HG03064 (cell line): ENCODE results near the gene TBC1D32.
"Not testable (repeated sequence)": the region's sequence is repeated elsewhere in the genome, so short reads cannot be mapped to it uniquely, and the experiment has no call there.

Experiments
- ATAC-seq: cut with Tn5 transposase; IDR thresholded peaks from one replicate; pipeline ENCODE4 v1.9.1; 2021; ENCODE audit warnings: low read depth; ENCODE audit not compliant: unreplicated experiment

TBC1D32 gene

GRCh38 chr6:121334299-121335086, at the start of gene TBC1D32:
Gene TBC1D32 (minus strand): TSS chr6:121334480. CDS start chr6:121334430, 50 bp downstream.
- peak; percentile 96 for ATAC-seq

- no peak for ATAC-seq
Observed at GRCh38 chr6:121383478-121383877, 49.2 kb upstream of the TBC1D32 start.

GRCh38 chr6:121382467-121383121, 48.3 kb upstream of the TBC1D32 start:
- no peak for ATAC-seq

GRCh38 chr6:121376411-121376810, 42.1 kb upstream of the TBC1D32 start:
- no peak for ATAC-seq

- ATAC-seq, result not testable (repeated sequence)
Observed at GRCh38 chr6:121374219-121374618, 39.9 kb upstream of the TBC1D32 start.

- ATAC-seq, result no peak
Observed at GRCh38 chr6:121365536-121366521, 31.5 kb upstream of the TBC1D32 start.

- ATAC-seq, result no peak
Observed at GRCh38 chr6:121356575-121356974, 22.3 kb upstream of the TBC1D32 start.

GRCh38 chr6:121354764-121355163, 20.5 kb upstream of the TBC1D32 start:
- no peak for ATAC-seq

- no peak for ATAC-seq
Observed at GRCh38 chr6:121352941-121353340, 18.7 kb upstream of the TBC1D32 start.

GRCh38 chr6:121351916-121352315, 17.6 kb upstream of the TBC1D32 start:
- no peak for ATAC-seq

- ATAC-seq, result no peak
Observed at GRCh38 chr6:121349596-121349995, 15.3 kb upstream of the TBC1D32 start.

GRCh38 chr6:121347484-121347883, 13.2 kb upstream of the TBC1D32 start:
- ATAC-seq, result no peak

- ATAC-seq, result no peak
Observed at GRCh38 chr6:121344539-121344938, 10.3 kb upstream of the TBC1D32 start.

GRCh38 chr6:121339639-121340226, 5.5 kb upstream of the TBC1D32 start:
- ATAC-seq, result no peak

GRCh38 chr6:121338956-121339355, 4.7 kb upstream of the TBC1D32 start:
- no peak for ATAC-seq

GRCh38 chr6:121338366-121338765, 4.1 kb upstream of the TBC1D32 start:
- ATAC-seq, result no peak

GRCh38 chr6:121335087-121336008, 1.1 kb upstream of the TBC1D32 start:
- peak; percentile 0 for ATAC-seq

- ATAC-seq, result not testable (repeated sequence)
Observed at GRCh38 chr6:121333694-121334093, 586 bp downstream of the TBC1D32 start.

- no peak for ATAC-seq
Observed at GRCh38 chr6:121333196-121333595, 1.1 kb downstream of the TBC1D32 start.
